Retinal pigment epithelial cell (primary cell): ENCODE data around the gene SDF2L1.
"Not testable (repeated sequence)": the region's sequence is repeated elsewhere in the genome, so short reads cannot be mapped to it uniquely, and the experiment has no call there.

Experiments
- DNase-seq: peaks from one replicate; pipeline ENCODE4 v3.0.0-alpha.2; 2010; ENCODE audit warnings: low read depth
- H3K4me3 ChIP-seq: 2 replicates; pipeline ENCODE4 v1.5.1; 2011; ENCODE audit warnings: mild to moderate bottlenecking, low read length, control low read depth, moderate library complexity
- TF ChIP-seq, protein P1 (sequence below): conservative IDR thresholded peaks from 2 replicates; pipeline ENCODE4 v1.5.1; 2011; ENCODE audit warnings: low read depth, low read length, control low read depth, inconsistent platforms

SDF2L1 gene

DNA sequence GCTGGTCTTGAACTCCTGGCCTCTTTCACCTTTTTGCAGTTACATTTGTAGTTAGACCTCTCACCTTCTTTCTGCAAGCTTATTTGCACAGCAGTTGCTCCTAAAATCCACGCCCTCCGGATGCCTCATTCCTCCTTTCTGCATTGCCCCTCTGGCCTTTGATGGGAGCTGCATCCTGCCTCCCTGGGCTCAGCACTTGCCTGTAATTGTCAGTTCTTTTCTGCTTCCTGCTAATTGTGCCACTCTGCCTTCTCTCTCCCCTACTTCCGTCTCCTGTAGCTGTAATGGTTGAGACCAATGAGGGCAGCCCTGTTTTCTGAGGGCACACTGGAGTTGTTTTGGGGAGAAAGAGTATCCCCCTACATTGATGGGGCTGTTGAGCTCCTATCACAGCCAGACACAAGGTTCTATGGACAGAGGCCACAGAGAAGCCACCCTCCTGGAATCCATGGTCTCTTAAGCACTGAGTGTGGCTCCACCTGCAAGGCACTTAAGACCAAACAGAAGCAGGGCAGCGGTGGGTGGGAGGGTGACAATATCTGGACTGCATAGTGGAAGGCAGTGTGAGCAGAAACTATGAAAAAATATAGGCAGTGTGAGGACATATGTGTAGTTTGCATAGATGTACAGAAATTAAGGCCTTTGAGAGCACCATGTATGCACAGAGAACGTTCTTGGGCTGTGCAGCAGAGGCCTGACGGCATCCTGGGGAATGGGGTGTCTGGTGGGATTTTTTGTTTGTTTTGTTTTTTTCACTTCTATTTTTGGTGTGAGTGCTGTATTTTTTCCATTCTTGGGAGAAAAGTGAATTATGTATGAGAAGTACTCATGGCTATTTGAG is 42.8 kb upstream of the SDF2L1 start:
- TF ChIP-seq, protein P1, sequence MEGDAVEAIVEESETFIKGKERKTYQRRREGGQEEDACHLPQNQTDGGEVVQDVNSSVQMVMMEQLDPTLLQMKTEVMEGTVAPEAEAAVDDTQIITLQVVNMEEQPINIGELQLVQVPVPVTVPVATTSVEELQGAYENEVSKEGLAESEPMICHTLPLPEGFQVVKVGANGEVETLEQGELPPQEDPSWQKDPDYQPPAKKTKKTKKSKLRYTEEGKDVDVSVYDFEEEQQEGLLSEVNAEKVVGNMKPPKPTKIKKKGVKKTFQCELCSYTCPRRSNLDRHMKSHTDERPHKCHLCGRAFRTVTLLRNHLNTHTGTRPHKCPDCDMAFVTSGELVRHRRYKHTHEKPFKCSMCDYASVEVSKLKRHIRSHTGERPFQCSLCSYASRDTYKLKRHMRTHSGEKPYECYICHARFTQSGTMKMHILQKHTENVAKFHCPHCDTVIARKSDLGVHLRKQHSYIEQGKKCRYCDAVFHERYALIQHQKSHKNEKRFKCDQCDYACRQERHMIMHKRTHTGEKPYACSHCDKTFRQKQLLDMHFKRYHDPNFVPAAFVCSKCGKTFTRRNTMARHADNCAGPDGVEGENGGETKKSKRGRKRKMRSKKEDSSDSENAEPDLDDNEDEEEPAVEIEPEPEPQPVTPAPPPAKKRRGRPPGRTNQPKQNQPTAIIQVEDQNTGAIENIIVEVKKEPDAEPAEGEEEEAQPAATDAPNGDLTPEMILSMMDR: no peak
- DNase-seq: no peak
- no peak overlapping the region for H3K4me3 ChIP-seq

DNA sequence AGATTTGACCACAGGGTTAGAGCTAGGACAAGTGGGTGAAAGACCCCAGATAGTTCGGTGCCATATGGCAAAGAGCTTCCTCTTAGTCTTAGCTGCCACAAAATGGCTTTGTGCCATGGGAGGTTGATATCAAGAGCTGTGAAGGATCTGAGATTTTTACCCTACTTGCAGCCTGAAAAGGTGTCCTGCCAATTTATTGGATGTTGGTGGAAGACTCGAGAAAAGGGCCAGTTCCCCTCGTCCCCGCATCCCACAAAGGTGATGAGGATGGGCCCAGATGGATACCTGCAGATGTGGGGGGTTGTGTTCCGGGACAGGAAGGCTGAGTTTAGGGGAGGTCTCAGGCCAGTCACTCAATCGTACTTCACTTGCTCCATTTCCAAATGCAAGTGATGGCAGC is 39.5 kb upstream of the SDF2L1 start:
- no peak for DNase-seq
- TF ChIP-seq, protein P1: no peak
- H3K4me3 ChIP-seq: no peak overlapping the region

GRCh38 chr22:21603973-21604372 is 38.1 kb upstream of the SDF2L1 start:
- no peak overlapping the region for H3K4me3 ChIP-seq
- no peak for DNase-seq
- TF ChIP-seq, protein P1: no peak

GRCh38 chr22:21605887-21606564 is 36.1 kb upstream of the SDF2L1 start:
- no peak for DNase-seq
- H3K4me3 ChIP-seq: no peak overlapping the region
- TF ChIP-seq, protein P1: no peak

GRCh38 chr22:21606775-21607174 is 35.3 kb upstream of the SDF2L1 start:
- H3K4me3 ChIP-seq: no peak overlapping the region
- TF ChIP-seq, protein P1: no peak
- DNase-seq: no peak

DNA sequence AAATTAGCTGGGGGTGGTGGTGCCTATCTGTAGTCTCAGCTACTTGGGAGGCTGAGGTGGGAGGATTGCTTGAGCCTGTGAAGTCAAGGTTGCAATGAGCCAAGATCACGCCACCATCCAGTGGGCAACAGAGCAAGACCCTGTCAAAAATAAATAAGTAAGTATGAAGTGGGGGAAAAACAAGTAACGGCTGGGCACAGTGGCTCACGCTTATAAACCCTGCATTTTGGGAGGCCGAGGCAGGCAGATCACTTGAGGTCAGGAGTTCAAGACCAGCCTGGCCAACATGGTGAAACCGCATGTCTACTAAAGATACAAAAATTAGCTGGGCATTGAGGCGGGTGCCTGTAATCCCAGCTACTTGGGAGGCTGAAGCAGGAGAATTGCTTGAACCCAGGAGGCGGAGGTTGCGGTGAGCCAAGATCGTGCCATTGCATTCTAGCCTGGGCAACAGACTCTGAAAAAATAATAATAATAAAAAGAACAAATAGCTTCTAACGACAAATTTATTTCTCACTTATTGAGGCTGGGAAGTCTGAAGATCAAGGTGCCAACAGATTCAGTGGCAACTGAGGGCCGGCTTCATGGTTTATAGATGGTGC is 32.4 kb upstream of the SDF2L1 start:
- not testable (repeated sequence) for H3K4me3 ChIP-seq, DNase-seq

GRCh38 chr22:21611210-21611977 is 30.7 kb upstream of the SDF2L1 start:
- TF ChIP-seq, protein P1: no peak
- H3K4me3 ChIP-seq: no peak overlapping the region
- DNase-seq: no peak
